ENCODE data around the gene ARL6IP4. TPM values are rescaled to one million over a fixed set of nuclear protein-coding genes. Genes with fewer than 3 reads are reported as not detected.
A peak's percentile ranks its signal among the peaks of the same experiment; 100 is the strongest.

Gene ARL6IP4
- total and polyA plus RNA-seq, 2 donors (not counting 1 experiment from before 2014, with no cell fraction given) = 145 to 149 TPM

DNA sequence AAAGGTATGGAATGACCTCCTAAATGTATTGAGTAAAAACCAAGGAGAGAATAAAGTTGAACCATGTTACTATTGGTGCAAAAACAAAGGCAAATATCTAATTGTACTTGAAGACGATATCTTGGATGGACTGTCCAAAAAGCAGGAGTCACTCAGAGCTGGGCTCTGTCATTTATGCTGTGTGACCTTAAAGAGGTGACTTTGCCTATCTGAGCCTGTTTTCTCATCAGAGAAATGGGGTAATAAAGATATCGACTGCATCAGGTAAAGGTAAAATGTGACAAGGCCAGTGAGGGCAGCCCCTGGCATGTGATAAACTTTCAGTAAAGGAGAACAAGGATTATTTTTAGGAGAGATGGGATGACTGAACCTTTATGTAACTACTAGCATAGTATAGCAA, 12.4 kb upstream of the ARL6IP4 start:
- Histone ChIP-seq H3K4me3 (replicated peaks in 1 of 4; ENCODE audit: control extremely low read depth in 1 of 4, insufficient read depth in 1 of 4, low read depth in 3 of 4, low read length in 4 of 4) (no peak overlapping the region), H3K4me1 (ENCODE audit: control insufficient read depth, extremely low read depth, insufficient read depth, low read length) (peaks cover 7% of the 10 kb centered on the region)
- no peak for DNase-seq (ENCODE audit: low read depth in 2 of 2)

DNA sequence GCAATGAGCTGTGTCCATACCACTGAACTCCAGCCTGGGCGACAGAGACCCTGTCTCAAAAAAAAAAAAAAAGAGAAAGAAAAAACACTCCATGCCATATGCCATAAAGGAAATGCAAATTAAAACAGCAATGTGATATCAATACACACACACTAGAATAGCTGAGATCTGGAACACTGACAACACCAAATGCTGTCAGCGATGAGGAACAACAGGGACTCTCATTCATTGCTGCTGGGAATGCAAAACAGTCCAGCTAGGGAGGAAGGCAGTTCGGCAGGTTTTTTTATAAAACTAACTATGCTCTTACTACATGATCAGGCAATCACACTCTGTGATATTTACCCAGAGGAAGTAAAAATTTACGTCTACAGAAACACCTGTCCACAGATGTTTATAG, 10.8 kb upstream of the ARL6IP4 start:
- TF ChIP-seq EZH2 (IDR thresholded peaks at IDR 0.05; ENCODE audit: low read length, missing control alignments) = no peak
- TF ChIP-seq, protein P1, sequence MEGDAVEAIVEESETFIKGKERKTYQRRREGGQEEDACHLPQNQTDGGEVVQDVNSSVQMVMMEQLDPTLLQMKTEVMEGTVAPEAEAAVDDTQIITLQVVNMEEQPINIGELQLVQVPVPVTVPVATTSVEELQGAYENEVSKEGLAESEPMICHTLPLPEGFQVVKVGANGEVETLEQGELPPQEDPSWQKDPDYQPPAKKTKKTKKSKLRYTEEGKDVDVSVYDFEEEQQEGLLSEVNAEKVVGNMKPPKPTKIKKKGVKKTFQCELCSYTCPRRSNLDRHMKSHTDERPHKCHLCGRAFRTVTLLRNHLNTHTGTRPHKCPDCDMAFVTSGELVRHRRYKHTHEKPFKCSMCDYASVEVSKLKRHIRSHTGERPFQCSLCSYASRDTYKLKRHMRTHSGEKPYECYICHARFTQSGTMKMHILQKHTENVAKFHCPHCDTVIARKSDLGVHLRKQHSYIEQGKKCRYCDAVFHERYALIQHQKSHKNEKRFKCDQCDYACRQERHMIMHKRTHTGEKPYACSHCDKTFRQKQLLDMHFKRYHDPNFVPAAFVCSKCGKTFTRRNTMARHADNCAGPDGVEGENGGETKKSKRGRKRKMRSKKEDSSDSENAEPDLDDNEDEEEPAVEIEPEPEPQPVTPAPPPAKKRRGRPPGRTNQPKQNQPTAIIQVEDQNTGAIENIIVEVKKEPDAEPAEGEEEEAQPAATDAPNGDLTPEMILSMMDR (conservative IDR thresholded peaks at IDR 0.05 in 1 of 2, IDR thresholded peaks at IDR 0.05 in 1 of 2; ENCODE audit: low read depth in 1 of 2, low read length in 2 of 2) = no peak
- no peaks in the 10 kb centered on the region for H3K9me3 ChIP-seq (ENCODE audit: control insufficient read depth, insufficient read depth, low read depth, low read length)
- no peak for DNase-seq (ENCODE audit: low read depth in 2 of 2)

More for the DNA sequence above, 12.4 kb upstream of the ARL6IP4 start:
- H3K79me2 ChIP-seq (ENCODE audit: control insufficient read depth, insufficient read depth, low read length) = no peaks in the 10 kb centered on the region
- TF ChIP-seq, protein P1 (conservative IDR thresholded peaks at IDR 0.05 in 1 of 2, IDR thresholded peaks at IDR 0.05 in 1 of 2; ENCODE audit: low read depth in 1 of 2, low read length in 2 of 2) = no peak
- TF ChIP-seq EZH2 (IDR thresholded peaks at IDR 0.05; ENCODE audit: low read length, missing control alignments) = no peak
- H3K27me3 ChIP-seq (ENCODE audit: control insufficient read depth, insufficient read depth, low read length) = no peaks in the 10 kb centered on the region
- no peak overlapping the region for H2AFZ ChIP-seq (ENCODE audit: low read length)
- H3K27ac ChIP-seq (ENCODE audit: insufficient read depth, low read length) = no peak overlapping the region
- H3K4me2 ChIP-seq (ENCODE audit: extremely low read depth, insufficient read depth, low read length) = no peak overlapping the region
- no peak overlapping the region for H3K9ac ChIP-seq (ENCODE audit: insufficient read depth, low read length)
- no peaks in the 10 kb centered on the region for H3K9me3 ChIP-seq (ENCODE audit: control insufficient read depth, insufficient read depth, low read depth, low read length)
- no peaks in the 10 kb centered on the region for H3K36me3 ChIP-seq (ENCODE audit: control insufficient read depth, insufficient read depth, low read length)
- no peaks in the 10 kb centered on the region for H4K20me1 ChIP-seq (ENCODE audit: control insufficient read depth, extremely low read depth, insufficient read depth, low read length)

DNA sequence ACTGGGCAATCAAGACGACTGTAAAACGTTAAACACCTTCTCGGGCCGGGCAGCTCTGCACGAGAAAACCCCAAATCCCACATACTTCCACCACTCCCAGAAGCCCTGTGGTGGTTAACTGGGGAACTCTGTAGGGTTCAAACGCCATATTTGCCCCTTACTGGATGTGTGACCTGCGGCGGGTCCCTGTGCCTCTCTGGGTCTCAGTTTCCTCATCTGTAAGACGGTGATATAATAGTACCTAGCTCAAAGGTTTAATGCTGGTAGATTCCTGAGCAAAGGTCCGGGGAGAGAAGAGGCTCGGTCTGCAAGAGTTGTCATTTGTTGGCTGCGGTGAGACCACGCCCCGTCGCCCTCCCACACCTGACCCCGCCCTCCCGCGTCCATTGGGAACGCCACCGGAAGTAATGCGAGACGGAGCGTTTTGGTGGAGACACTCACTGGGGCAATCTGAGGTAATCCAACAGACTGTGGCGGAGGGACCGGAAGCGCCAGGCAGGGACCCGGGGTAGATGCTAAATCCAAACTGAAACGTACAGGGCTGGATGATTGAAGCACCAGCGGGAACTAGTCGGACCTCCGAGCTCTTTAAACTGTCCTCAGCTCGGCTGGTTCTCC, 6.1 kb upstream of the ARL6IP4 start:
- Histone ChIP-seq H3K4me1 (ENCODE audit: control insufficient read depth, extremely low read depth, insufficient read depth, low read length) (peaks cover 10% of the 10 kb centered on the region), H3K4me2 (ENCODE audit: extremely low read depth, insufficient read depth, low read length) (peak overlapping the region; percentile 67), H3K4me3 (replicated peaks in 1 of 4; ENCODE audit: control extremely low read depth in 1 of 4, insufficient read depth in 1 of 4, low read depth in 3 of 4, low read length in 4 of 4) (peak overlapping the region; percentile 50 to 97 (median 84)), H2AFZ (ENCODE audit: low read length) (peak overlapping the region; percentile 81), H3K36me3 (ENCODE audit: control insufficient read depth, insufficient read depth, low read length) (peaks cover 8% of the 10 kb centered on the region), H3K9me3 (ENCODE audit: control insufficient read depth, insufficient read depth, low read depth, low read length) (no peaks in the 10 kb centered on the region), H3K79me2 (ENCODE audit: control insufficient read depth, insufficient read depth, low read length) (peaks cover 13% of the 10 kb centered on the region), H3K9ac (ENCODE audit: insufficient read depth, low read length) (peak overlapping the region; percentile 77), H3K27ac (ENCODE audit: insufficient read depth, low read length) (peak overlapping the region; percentile 97), H4K20me1 (ENCODE audit: control insufficient read depth, extremely low read depth, insufficient read depth, low read length) (no peaks in the 10 kb centered on the region), H3K27me3 (ENCODE audit: control insufficient read depth, insufficient read depth, low read length) (no peaks in the 10 kb centered on the region)
- TF ChIP-seq, protein P1 (conservative IDR thresholded peaks at IDR 0.05 in 1 of 2, IDR thresholded peaks at IDR 0.05 in 1 of 2; ENCODE audit: low read depth in 1 of 2, low read length in 2 of 2) = no peak
- no peak for TF ChIP-seq EZH2 (IDR thresholded peaks at IDR 0.05; ENCODE audit: low read length, missing control alignments)
- peak; percentile 98 to 99 for DNase-seq (ENCODE audit: low read depth in 2 of 2)

More for the DNA sequence above, 10.8 kb upstream of the ARL6IP4 start:
- no peak overlapping the region for H2AFZ ChIP-seq (ENCODE audit: low read length)
- no peak overlapping the region for H3K27ac ChIP-seq (ENCODE audit: insufficient read depth, low read length)
- H3K4me3 ChIP-seq (replicated peaks in 1 of 4; ENCODE audit: control extremely low read depth in 1 of 4, insufficient read depth in 1 of 4, low read depth in 3 of 4, low read length in 4 of 4) = no peak overlapping the region
- no peaks in the 10 kb centered on the region for H4K20me1 ChIP-seq (ENCODE audit: control insufficient read depth, extremely low read depth, insufficient read depth, low read length)
- peaks cover 7% of the 10 kb centered on the region for H3K4me1 ChIP-seq (ENCODE audit: control insufficient read depth, extremely low read depth, insufficient read depth, low read length)
- H3K36me3 ChIP-seq (ENCODE audit: control insufficient read depth, insufficient read depth, low read length) = no peaks in the 10 kb centered on the region
- no peak overlapping the region for H3K4me2 ChIP-seq (ENCODE audit: extremely low read depth, insufficient read depth, low read length)
- no peak overlapping the region for H3K9ac ChIP-seq (ENCODE audit: insufficient read depth, low read length)
- no peaks in the 10 kb centered on the region for H3K79me2 ChIP-seq (ENCODE audit: control insufficient read depth, insufficient read depth, low read length)
- no peaks in the 10 kb centered on the region for H3K27me3 ChIP-seq (ENCODE audit: control insufficient read depth, insufficient read depth, low read length)

Data from fibroblast of lung (primary cell).